NCI-H1092 treated with DMSO at 0.1 percent for 48 hours (cell line): Measurements from ENCODE around the gene CMSS1.

ENCODE experiments used
- DNase-seq: peaks from one replicate; lab custom pipeline; 2025; lab: John Stamatoyannopoulos, UW

Gene CMSS1

DNA sequence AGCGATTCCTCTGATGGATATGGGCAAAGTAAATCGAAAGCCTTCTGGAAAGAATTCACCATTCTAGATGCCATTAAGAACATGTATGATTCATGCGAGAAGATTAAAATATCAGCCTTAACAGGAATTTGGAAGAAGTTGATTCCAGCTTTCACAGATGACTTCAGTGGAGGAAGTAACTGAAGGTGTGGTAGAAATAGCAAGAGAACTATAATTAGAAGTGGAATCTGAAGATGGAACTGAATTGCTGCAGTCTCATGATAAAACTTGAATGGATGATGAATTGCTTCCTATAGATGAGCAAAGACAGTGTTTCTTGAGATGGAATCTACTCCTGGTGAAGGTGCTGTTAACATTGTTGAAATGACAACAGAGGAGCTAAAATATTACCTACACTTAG, 413.0 kb downstream of the CMSS1 start:
- DNase-seq: no peak
